Stimulated activated CD4-positive, alpha-beta T cell treated with anti-CD3 and anti-CD28 coated beads, Interleukin-1b, Interleukin-23, amount 100 ng/mL, for 4 hours (primary cell): ENCODE results near the gene OBP2A.

Experiments used
- DNase-seq, 2 donors: peaks; one replicate each; pipeline ENCODE4 v3.0.0-alpha.2; 2020; ENCODE audit warnings: low read depth in 2 of 2

The OBP2A gene

DNA sequence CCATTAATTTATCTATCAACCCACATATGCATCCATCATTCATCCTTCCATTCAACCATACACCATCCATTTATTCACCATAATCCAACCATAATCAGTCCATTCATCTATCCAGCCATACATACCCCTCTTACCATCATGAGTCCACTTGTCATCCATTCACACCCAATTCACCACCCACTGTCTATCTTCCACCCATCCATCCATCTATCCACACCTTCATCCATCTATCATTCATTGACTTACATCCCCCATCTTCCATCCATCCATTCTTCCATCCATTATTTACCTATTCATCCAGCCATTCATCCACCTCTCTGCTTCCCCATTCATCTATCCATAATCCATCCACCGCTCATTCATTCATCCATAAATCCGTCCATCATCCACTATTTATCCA, 33.4 kb downstream of the OBP2A start:
- no peak for DNase-seq

DNA sequence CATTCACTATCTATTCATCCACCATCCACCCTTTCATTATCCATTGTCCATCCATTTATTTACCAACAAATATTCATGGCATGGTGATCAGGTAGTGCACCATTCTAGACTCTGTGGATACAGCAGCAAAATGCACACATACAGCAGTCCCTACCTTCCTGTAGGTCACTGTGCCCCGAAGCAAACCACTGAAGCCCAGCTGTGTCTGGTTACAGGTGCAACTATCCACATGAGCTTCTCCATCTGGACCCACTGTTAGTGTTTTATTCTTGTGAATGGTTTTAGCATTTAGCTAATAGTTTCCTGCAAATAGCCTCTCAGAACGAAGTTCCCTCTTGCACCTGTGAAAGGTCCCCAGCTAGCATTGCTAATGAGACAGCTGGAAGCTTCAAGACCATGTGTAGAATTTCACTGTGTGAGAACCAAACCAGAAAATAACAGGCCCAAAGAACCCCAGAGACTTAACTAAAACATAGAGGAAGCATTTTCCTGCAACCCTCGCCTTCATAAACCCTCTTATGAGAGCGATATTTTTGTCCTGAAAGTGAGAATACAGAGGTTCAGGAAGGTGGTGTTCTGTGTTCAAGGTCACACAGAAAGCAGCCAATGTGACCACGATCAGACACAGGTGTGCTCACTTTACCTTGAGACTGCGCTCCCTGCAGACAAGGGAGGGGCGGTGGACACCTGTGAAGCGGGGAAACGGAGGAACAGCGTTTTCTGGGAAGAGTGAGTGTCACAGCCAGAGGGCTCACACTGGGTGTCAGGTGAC, 34.1 kb downstream of the OBP2A start:
- no peak for DNase-seq

DNA sequence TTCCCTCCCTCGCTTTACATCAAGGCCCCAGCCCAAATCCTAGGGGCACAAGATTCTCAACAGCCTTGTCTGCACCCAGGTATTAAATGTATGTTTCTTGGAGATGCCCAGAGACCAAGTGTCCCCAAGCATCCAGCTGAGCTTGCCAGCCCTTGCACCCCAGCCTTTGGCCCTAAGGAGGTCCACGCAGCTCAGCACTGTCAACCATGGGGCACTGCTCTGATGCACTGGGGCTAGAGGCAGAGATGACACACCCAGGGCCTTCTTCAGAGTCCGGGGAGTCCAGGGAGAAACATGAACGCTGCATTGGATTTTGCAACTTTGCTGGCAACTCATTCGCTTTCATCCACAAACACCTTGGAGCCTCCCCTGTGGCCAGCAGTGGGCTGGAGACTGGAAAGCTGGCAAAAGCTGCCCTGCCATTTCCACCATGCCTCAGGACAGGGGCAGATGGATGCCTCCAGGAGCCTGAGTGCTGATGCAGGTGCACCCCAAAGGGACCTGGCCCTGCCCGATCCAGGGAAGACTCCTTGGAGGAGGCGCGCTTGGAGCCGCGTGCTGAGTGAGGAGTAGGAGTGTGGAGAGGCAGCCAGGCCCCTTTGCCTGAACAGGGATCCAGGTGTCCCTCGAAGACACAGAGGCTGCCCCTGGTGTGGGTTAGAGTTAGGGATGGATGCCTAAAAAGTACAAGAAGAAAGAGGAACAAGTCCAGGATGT, 34.9 kb downstream of the OBP2A start:
- no peak for DNase-seq

DNA sequence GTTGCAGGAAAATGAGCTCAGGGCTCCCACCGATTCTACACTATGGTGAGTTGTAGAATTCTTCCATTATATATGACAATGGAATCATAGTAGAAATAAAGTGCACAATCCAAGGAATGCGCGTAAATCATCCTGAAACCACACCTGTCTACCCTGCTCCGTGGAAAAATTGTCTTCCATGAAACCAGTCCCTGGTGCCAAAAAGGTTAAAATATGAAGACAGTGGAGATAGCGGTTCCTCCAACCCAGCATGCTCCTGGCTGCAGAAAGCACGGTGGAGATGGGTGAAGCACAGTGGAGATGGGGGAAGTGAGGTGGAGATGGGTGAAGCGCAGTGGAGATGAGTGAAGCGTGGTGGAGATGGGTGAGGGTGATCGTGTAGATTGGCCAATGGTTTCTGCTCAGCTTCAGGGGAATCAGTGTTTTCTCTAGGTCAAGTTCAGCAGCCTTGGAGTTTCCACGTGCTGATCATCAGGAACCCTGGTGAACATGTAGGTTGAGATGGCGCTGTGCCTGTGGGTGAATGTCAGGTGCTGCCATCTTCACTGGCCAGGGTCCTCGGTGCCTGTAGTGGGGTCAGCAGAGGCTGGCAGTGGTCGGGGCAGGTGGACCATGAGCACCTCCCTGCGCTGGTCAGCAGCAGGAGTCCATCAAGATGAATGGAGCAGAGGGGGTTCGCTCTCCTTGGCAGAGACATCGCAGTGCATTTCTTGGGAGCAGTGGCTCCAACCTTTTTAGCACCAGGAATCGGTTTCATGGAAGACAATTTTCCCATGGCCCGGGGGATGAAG, 35.9 kb downstream of the OBP2A start:
- DNase-seq, result no peak

DNA sequence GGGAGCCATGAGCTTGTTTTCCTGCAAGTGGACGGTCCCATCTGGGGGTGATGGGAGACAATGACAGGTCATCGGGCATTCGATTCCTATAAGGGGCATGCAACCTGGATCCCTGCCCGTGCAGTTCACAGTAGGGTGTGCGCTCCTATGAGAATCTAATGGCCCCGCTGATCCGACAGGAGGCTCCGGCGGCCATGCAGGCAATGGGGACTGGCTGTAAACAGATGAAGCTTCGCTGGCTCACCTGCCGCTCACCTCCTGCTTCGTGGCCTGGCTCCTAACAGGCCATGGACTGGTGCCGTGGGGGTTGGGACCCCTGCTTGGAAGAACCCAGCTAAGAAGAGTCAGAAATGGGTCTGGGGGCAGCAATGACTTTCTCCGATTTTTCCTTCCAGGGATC, 36.6 kb downstream of the OBP2A start:
- no peak for DNase-seq

DNA sequence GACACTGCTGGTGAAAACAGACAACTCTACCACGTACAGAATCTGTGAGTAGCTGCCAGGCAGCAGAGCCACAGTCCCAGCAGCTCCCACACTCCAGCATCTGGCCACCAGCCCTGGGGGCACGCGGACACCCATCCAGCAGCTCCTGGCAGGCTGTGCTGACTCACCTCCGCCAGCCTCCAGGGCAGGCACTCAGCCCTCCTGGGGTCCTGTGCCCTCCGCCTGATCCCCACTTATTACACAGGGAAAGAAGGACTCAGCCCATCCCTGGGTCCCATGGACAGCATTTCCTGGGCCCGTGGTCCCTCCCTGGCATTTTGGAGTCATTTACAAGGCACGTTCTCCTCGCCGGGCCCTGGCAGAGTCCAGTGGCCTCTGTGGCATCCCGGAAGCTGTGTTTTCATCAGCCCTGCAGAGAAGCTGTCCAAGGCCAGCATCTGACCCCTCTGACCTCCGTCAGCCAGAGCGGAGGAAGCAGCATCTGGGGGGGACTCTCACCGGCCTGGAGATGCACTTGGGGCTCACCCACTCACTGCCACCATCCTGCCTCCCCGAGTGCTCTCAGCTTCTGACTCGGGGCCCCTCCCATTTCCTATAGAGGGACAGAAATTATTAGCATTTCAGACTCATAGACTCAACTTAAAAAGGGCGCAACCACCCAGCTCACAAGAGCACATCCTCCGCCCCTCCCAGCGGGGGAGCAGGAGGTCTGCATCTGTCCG, 37.2 kb downstream of the OBP2A start:
- DNase-seq, result no peak

DNA sequence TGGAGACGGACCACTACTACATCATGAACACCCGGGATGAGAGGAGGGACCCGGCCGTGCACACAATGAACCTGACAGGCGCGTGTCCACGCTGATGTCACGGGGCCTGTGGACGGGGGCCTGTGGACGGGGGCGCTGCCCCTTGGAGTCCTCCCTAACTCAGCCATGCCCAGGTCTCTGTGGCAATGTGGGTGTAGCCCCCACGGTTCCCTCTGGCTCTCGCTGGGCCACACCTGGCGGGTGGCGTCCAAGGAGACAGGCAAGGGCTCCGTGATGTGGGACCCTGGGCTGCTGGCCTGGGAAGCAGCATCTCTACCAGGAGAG, 37.7 kb downstream of the OBP2A start:
- no peak for DNase-seq

DNA sequence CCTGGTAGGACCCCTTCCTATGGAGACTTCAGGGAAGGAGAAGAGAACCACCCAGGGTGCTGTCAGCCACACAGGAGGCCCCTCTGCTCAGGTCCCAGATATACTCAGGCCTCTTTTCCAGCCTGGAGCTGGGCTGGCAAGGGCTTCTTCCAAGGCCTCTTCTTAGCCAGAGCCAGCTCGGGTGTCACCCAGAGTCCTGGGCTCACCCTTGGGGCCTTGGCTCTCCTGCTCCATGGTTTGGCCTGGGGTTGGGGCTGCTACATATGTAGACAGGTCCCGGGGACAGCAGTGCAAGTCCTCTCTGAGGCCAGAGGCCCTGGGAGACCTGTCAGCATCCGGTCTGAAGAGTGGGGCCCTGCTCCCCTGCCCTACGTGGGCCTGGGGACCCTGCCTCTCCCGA, 38.4 kb downstream of the OBP2A start:
- no peak for DNase-seq

DNA sequence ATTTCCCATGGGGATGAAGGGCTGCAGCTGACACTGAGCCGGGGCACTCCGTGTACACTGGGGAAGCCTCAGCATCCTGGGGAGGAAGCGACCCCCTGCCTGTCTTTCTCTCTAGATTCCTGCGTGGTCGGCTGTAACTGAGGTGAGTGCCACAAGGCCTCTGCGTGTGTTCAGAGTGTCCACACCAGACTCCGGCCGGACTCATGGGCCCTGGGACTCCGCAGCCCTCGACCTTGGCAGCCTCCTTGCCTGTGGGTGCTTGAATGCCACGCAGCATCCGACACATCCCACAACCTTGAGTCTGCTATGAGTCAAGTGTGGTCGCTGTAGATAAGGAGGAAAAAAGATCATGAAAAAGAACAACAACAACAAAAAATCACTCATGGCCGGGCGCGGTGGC, 39.0 kb downstream of the OBP2A start:
- no peak for DNase-seq

DNA sequence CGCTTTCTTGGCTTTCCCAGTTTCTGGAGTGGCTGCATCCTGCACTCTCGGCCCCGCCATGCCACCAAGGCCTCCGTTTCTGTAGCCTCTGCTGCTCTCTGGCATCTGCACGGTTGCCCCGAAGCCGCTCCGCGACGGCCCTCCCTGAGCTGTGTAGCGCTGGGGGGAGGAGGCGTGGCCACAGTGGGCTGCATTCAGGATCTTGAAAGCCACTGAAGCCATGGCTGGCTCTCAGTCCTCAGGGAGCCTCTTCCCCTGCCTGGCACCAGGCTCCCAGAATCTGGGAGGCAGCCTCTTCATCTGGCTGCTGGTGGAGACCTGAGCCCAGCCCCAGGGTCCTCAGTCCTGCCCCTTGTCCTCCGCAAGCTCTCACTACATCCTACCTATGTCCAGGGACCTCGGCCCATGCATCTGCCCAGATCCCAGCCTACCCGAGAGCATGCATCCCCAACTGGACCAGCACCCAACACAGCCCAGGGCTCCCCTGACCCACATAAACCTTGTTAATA, 40.7 kb downstream of the OBP2A start:
- DNase-seq, result no peak

DNA sequence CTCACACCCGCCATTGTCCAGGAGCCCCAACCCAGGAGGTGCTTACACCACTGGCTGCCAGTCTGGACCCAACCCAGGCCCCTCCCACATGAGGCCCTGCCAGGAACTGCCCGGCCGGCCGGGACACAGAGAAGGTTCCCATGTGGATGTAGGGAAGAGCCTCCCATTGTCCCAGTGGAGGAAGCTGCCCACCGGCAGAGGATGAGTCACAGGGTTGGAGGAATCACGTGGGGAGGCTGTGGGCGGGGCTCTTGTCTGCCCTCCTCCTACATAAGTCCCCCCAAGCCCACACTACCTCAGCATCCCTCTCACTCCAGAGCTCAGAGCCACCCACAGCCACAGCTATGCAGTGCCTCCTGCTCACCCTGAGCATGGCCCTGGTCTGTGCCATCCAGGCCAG, 41.7 kb downstream of the OBP2A start:
- no peak for DNase-seq

DNA sequence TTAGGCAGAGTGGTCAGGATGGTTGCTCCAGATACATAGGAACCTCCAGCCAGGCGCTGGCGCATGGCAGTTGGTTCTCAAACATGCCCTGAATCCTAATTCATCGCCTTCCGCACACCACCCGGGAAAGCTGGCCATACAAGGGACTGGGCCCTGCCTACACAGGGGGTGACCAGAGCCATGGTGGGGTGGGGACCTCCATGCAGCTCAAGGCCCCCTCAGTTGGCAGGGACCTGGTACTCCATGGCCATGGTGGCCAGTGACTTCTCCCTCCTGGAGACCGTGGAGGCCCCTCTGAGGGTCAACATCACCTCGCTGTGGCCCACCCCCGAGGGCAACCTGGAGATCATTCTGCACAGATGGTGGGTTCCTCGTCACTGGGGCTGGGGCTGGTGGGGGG, 42.4 kb downstream of the OBP2A start:
- no peak for DNase-seq

DNA sequence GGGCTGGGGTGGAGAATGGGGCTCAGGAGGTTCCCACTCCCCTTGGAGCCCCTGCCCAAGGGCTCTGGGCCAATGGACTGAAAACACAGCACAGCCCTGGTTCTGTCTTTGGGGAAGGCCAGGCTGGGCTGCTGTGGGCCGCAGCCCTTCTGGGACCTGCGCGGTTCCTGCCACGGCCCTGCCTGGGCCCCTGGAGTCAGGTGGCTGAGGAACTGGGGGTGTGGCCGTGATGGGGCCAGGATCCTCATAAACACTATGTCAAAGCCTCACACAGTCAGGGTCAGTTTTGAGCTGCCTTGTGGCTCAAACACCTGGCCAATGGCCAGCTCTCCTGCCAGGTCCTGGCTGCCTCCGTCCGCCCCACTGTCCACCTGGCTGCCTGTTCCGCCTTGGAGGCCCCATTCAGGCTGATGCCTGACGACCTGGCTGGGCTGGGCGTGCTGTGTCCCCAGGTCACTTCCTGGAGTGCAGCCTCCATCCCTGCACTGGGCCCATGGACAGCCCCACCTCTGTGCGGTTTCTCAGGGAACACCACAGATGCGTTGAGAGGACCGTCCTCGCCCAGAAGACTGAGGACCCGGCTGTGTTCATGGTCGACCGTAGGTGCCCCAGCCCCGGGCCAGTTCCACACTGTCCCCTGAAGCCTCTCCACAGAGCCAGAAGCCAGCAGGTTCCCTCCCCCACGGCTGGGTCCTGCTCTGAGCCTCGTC, 43.1 kb downstream of the OBP2A start:
- no peak for DNase-seq

DNA sequence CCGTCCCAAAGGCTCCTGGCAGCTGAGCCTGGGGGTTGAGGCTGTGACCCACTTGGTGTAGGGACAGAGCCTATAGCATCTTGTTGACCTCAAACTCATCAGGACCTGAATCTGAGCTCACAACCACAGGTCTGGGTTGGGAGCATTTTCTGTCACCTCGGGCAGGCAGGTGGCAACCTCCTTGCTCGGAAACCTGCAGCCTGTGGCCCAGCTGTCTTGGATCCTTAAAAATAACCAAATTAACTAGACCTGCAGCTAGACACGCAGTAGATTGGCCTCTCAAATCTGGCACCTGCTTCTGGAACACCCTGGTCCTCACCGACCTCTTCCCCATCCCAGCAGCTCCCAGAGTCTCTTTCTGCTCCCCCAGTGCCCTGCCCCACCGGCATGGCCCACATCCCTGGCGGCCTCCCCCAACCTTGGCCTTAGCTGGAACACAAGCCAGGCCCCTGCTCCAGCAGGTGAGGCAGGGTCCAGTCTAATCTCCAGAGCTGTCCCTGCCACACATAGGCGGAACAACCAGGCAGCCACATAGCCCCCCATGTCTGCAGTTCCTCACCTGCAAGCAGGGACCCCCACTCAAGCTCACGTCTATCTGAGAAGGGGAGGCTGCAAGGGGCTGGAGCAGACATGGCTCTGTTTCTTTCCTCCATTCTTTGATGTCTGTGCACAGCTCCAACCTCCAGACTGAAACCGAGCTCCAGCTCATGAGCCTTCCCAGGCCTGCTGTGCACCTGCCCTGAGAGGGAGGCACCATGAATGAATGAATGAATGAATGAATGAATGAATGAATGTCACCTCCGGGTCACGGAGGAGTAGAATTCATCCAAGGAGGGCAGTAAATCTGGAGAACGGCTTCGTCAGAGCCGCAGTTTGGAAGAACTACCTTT, 43.9 kb downstream of the OBP2A start:
- DNase-seq, result no peak

DNA sequence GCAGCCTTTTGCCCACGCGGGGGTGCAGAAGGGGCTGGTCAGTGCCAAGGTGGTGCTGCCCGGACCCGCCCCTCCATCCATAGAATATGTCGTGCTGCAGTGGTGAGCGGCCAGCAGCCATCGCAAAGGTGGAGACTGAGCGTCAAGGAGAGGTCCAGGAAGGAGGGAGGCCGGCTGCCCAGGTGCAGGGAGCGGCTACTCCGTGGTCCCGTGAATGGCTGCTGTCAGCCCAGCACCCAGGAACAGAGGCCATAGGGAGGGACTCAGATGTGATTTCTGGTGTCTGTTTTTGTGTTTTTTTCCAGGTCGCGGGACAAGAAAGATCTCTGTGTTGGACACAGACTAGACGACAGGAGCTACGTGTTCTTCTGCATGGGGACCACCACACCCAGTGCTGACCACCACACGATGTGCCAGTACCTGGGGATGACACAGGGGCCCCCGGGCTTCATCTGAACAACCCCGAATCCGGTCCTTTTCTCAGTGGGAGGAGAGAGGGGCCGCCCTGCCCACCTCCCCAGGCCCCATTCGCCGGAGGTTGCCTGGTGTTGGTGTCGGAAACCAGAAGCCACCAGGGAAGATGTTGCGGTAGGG, 44.7 kb downstream of the OBP2A start:
- DNase-seq, result no peak

DNA sequence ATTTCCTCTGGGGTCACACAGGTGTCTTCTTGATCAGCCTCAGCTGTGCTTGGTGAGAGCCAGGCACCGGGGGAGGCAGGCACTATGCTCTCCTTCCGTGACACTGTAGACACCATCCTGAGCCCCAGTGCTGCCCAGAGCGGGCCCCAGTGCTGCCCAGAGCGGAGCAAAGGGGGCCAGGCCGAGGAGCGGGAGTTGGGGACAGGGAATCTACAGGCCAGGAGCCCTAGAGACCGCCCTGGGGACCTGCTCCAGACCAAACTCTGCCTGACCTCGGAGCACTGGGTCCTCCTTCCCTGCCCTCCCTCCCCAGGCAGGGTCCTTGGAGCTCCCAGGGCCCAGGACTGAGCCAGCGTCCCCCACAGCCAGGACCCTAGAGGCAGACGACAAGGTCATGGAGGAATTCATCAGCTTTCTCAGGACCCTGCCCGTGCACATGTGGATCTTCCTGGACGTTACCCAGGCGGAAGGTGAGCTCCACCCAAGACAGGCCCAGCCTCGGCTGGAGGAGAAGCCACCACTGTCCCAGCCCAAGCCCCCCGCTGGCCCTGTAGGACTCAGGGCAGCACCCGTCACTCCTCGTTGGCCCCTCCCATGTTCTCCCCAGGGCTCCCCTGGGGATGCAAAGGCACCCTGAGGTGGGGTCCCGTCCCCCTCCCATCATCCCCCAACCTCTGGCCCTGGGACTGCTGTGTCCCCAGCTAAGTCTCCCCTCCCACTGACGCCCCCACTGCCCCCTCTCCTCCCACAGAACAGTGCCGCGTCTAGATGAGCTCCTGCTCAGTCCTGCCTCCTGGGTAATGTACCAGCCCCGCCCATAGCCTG, 45.8 kb downstream of the OBP2A start:
- no peak for DNase-seq

DNA sequence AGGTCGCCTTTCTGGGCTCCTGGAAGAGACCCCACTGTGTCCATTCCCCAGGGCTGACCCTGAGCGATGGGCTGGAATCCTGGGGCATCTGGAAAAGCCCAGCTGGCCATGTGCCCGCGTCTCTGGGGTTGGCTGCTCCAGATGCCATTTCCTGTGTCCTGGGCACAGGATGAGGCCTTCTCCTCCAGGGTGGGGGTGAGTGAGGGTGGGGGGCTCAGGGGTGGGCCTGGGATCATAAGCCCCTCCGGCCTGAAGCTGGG, 46.3 kb downstream of the OBP2A start:
- DNase-seq, result no peak

DNA sequence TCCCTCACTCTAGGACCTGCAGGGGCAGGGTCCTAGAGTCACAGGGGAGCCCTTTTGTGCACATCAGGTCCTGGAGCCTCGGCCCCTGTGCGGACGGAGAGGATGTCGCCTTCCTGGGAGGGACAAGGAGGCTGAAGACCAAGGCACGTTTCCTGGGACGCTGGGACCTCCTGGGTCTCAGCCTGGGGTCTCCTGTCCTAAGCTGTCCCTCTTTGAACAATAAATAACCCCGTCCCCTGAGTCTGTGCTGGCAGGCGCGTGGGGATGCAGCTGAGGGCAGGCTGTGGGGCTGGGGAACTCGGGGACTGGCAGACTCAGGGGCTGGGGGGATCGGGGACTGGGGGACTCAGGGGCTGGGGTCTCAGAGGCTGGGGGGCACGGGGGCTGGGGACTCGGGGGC, 46.7 kb downstream of the OBP2A start:
- no peak for DNase-seq

DNA sequence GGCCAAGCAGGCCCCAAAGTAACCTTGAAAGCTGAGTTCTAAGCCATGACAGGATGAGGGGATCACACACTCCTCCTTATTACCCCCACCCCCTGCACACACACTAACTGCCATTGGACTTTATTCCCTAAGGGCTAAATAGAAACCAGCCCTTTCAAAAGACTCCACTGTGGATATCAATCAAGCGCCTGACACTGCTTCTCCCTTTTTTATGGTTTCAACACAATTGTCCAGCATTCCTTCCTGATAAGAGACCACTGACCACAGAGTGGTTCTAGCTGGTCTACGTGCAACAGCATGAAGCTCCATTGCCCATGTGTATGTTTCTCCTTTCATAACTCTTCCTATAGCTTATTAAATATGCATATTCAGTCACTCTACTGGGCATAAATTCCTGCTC, 50.3 kb downstream of the OBP2A start:
- DNase-seq, result no peak
